ENCODE results near the gene RFXAP.

GRCh38 chr13:36858290-36858689, 39.3 kb downstream of the RFXAP start:
- TF ChIP-seq GATA2 (IDR thresholded peaks at IDR 0.05; ENCODE audit: insufficient read depth, insufficient read length, low read depth, low read length) (no peak), POLR2A (IDR thresholded peaks at IDR 0.05; ENCODE audit: low read depth, low read length) (no peak), CTCF (IDR thresholded peaks at IDR 0.05; ENCODE audit: extremely low read depth in 1 of 2, insufficient read depth in 1 of 2, low read depth in 1 of 2, low read length in 2 of 2) (peak; percentile 38 to 52), JUN (IDR thresholded peaks at IDR 0.05; ENCODE audit: borderline replicate concordance, insufficient read depth, insufficient read length, low read depth) (no peak), MAX (IDR thresholded peaks at IDR 0.05; ENCODE audit: insufficient read depth, insufficient read length) (no peak), EZH2 (IDR thresholded peaks at IDR 0.05; ENCODE audit: borderline replicate concordance, low read depth, low read length, severe bottlenecking) (no peak), POLR2AphosphoS5 (IDR thresholded peaks at IDR 0.05; ENCODE audit: insufficient read depth, low read depth, low read length) (no peak), MYC (IDR thresholded peaks at IDR 0.05; ENCODE audit: low read depth, low read length) (no peak)
